Measurements from ENCODE around the gene JCHAIN. TPM values are rescaled to one million over a fixed set of nuclear protein-coding genes. Genes with fewer than 3 reads are reported as not detected.
A peak's percentile ranks its signal among the peaks of the same experiment; 100 is the strongest.
"Not testable (repeated sequence)": the region's sequence is repeated elsewhere in the genome, so short reads cannot be mapped to it uniquely, and the experiment has no call there.

JCHAIN gene
- total RNA-seq, 1 donor from 2014 or later, result 12.3 TPM

- DNase-seq (ENCODE audit: low spot score), result no peak
Measured at GRCh38 chr4:70688795-70689231, 22.5 kb upstream of the JCHAIN start.

GRCh38 chr4:70687821-70688794, 21.8 kb upstream of the JCHAIN start, which contains the start of gene UTP3:
Gene UTP3 (plus strand): TSS chr4:70688532. CDS start chr4:70688678, 146 bp downstream.
- peak; percentile 97 for DNase-seq (ENCODE audit: low spot score)

- DNase-seq (ENCODE audit: low spot score), result no peak
Measured at GRCh38 chr4:70687392-70687791, 21.1 kb upstream of the JCHAIN start.

GRCh38 chr4:70682142-70682541, 15.8 kb upstream of the JCHAIN start:
- DNase-seq (ENCODE audit: low spot score), result not testable (repeated sequence)

DNA sequence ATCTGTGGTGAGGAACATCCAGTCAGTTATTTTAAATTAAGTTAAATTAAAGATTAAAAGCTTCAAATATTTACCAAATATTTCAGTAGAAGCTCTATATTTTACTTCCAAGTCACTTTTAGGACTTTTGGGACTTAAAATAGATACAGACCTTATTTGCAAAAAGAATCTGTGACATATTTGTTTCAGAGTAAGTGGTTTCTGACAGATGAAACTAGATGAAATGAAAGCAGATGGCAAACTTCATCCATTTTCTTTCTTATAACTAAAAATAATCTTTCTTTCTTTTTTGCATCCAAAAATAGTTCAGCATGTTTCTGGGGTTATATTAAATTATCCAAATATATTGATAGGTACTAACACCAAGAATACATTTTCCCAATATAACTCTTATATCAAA, 15.4 kb upstream of the JCHAIN start:
- DNase-seq (ENCODE audit: low spot score), result no peak

DNA sequence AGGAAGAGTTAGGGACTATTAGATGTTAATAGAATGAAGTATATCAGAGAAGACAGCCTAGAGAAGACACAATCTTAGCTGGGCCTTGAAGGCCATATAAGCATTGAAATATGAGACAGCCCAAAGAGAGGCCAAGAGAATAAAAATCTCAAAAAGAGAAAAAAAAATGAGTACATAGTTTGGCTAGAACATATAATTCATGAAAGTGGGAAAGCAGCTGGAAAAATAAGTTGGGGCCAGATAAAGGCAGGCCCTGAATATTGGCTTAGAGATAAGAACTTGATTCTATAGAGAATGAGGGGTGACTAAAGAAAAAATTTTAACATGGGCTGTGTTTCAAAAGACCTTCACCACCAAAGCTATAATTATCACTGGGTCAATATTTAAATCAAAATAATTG, 14.6 kb upstream of the JCHAIN start:
- DNase-seq (ENCODE audit: low spot score), result no peak

GRCh38 chr4:70678383-70678999, 12.2 kb upstream of the JCHAIN start:
- DNase-seq (ENCODE audit: low spot score), result no peak

- no peak for DNase-seq (ENCODE audit: low spot score)
Measured at GRCh38 chr4:70676554-70677090, 10.3 kb upstream of the JCHAIN start.

GRCh38 chr4:70674731-70675130, 8.4 kb upstream of the JCHAIN start:
- no peak for DNase-seq (ENCODE audit: low spot score)

DNA sequence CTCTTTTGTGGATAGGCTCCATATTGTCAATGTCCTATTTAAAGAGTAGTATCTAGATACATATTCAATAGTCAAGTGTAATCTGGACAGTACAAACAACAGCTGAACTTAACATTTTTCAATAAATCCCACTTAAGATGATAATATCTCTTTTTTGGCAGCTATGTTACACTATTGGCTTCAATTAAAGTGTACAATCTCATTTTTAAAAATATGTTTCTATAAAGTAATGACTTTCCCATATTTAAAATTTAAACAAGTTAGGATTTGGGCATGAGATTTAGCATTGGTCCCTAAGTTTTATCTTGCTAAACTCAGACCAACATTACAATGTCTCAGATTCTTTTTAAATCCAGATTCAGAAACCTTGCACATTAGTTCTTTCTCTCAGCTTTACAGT, 7.9 kb upstream of the JCHAIN start:
- DNase-seq (ENCODE audit: low spot score), result no peak

- DNase-seq (ENCODE audit: low spot score), result no peak
Measured at GRCh38 chr4:70671091-70671490, 4.8 kb upstream of the JCHAIN start.

- no peak for DNase-seq (ENCODE audit: low spot score)
Measured at GRCh38 chr4:70670332-70671014, 4.2 kb upstream of the JCHAIN start.

- DNase-seq (ENCODE audit: low spot score), result no peak
Measured at GRCh38 chr4:70667740-70668535, 1.6 kb upstream of the JCHAIN start.

GRCh38 chr4:70661309-70661922, 4.9 kb downstream of the JCHAIN start:
- not testable (repeated sequence) for DNase-seq (ENCODE audit: low spot score)

DNA sequence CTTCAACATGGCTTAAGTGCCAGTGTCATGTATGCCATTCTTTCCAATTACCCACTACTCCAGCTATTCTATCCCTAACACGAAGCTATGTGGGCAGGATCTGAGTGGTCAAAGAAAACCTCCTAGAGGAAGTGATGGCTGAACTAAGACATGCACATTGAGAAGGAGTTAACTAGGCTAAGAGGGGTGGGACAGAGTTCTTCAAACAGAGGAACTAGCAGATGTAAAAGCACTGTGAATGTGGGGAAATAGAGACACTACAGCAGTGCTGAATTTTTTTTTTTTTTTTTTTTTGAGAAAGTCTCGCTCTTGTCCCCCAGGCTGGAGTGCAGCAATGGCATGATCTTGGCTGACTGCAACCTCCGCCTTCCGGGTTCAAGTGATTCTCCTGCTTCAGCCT, 6.2 kb downstream of the JCHAIN start:
- DNase-seq (ENCODE audit: low spot score), result no peak

- DNase-seq (ENCODE audit: low spot score), result no peak
Measured at GRCh38 chr4:70658418-70658817, 7.9 kb downstream of the JCHAIN start.

- no peak for DNase-seq (ENCODE audit: low spot score)
Measured at GRCh38 chr4:70657326-70657725, 9.0 kb downstream of the JCHAIN start.

DNA sequence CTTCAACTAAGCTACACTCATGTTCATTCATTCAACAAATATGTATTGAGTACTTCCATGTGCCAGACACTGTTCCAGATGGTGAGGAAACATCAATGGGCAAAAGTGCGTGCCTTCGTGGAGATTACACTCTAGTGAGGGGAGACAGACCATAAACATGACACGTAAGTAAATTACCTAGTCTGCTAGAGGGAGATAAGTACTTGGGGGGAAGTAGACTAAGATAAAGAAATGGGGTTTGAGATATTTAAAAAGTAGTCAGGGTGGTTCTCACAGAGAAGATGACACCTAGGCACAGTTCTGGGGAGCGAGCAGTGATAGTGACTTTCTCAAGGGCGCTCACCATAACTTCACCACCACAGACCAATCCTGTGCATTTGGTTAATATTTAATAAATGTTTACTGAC, 11.7 kb downstream of the JCHAIN start:
- DNase-seq (ENCODE audit: low spot score), result no peak

GRCh38 chr4:70651864-70652506, 14.3 kb downstream of the JCHAIN start:
- no peak for DNase-seq (ENCODE audit: low spot score)

DNA sequence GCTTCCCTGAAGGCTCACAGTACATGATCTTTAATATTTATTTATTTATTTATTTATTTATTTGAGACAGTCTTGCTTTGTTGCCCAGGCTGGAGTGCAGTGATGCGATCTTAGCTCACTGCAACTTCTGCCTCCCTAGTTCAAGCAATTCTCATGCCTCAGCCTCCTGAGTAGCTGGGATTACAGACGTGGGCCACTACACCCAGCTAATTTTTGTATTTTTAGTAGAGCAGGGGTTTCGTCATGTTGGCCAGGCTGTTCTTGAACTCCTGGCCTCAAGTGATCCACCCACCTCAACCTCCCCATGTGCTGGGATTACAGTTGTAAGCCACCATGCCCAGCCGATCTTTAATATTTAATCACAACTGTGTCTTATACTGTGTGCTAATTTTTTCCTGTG, 15.6 kb downstream of the JCHAIN start:
- DNase-seq (ENCODE audit: low spot score), result not testable (repeated sequence)
